WTC11 (cell line): ENCODE results near the gene SNX22. TPM values are rescaled to one million over a fixed set of nuclear protein-coding genes. Genes with fewer than 3 reads are reported as not detected.

Experiments used
- ATAC-seq: fragments of 200-7000 bp; cut with Tn5 transposase; 2 replicates; pipeline ENCODE4 v1.10.0; 2021; ENCODE audit warnings: mild to moderate bottlenecking, moderate library complexity
- CTCF ChIA-PET: fragments of 300-600 bp; sonication (Branson Sonifier 250); formaldehyde crosslinking; loops from one replicate; lab custom pipeline; 2021; ENCODE audit warnings: antibody characterized with exemption; lab: Charles Lee
- POLR2A ChIA-PET: fragments of 350-600 bp; sonication (Branson Sonifier 250); formaldehyde crosslinking; loops from one replicate; lab custom pipeline; 2021; ENCODE audit warnings: antibody characterized with exemption; lab: Charles Lee
- DNase-seq: peaks from one replicate; pipeline ENCODE4 v3.0.0; 2021; ENCODE audit warnings: low spot score
- H3K27ac Mint-ChIP-seq: 2 replicates; pipeline ENCODE4 v1.8.0; 2021; ENCODE audit warnings: mixed read lengths
- H3K27me3 Mint-ChIP-seq: 2 replicates; pipeline ENCODE4 v1.8.0; 2021; ENCODE audit warnings: low read depth, mild to moderate bottlenecking, moderate library complexity, mixed read lengths
- H3K36me3 Mint-ChIP-seq: 2 replicates; pipeline ENCODE4 v1.8.0; 2021; ENCODE audit warnings: mixed read lengths
- H3K4me1 Mint-ChIP-seq: 2 replicates; pipeline ENCODE4 v1.8.0; 2022; ENCODE audit warnings: mixed read lengths
- H3K4me3 Mint-ChIP-seq: 2 replicates; pipeline ENCODE4 v1.8.0; 2021; ENCODE audit warnings: mild to moderate bottlenecking, moderate library complexity, mixed read lengths
- H3K9me3 Mint-ChIP-seq: 2 replicates; pipeline ENCODE4 v1.8.0; 2021; ENCODE audit warnings: mixed read lengths
- ARID4B ChIP-seq: sonication (generic); formaldehyde crosslinking; IDR thresholded peaks from 2 replicates; pipeline ENCODE4 v1.8.0; 2023; ENCODE audit warnings: missing genetic modification reagents, mild to moderate bottlenecking, borderline replicate concordance
- ATF2 ChIP-seq: sonication (generic); formaldehyde crosslinking; IDR thresholded peaks from 2 replicates; pipeline ENCODE4 v1.8.1; 2022; ENCODE audit warnings: low read depth, missing genetic modification reagents, borderline replicate concordance
- ATF3 ChIP-seq: sonication (generic); formaldehyde crosslinking; conservative IDR thresholded peaks from 2 replicates; pipeline ENCODE4 v1.8.1; 2022; ENCODE audit warnings: mild to moderate bottlenecking, missing genetic modification reagents
- CREB1 ChIP-seq: sonication (generic); formaldehyde crosslinking; IDR thresholded peaks from 2 replicates; pipeline ENCODE4 v1.8.0; 2023; ENCODE audit warnings: mild to moderate bottlenecking, missing genetic modification reagents
- CTCF ChIP-seq: fragments of 200-600 bp; IDR thresholded peaks from 2 replicates; pipeline ENCODE4 v1.8.0; 2022; ENCODE audit warnings: antibody characterized with exemption
- JUN ChIP-seq: sonication (generic); formaldehyde crosslinking; IDR thresholded peaks from 2 replicates; pipeline ENCODE4 v1.8.0; 2023; ENCODE audit warnings: mild to moderate bottlenecking, missing genetic modification reagents
- OVOL2 ChIP-seq: fragments of 250-450 bp; sonication (Bioruptor Pico); IDR thresholded peaks from 2 replicates; pipeline ENCODE4 v1.9.0; 2021; ENCODE audit warnings: mild to moderate bottlenecking, borderline replicate concordance
- PREB ChIP-seq: sonication (generic); formaldehyde crosslinking; IDR thresholded peaks from 2 replicates; pipeline ENCODE4 v1.8.1; 2022; ENCODE audit warnings: mild to moderate bottlenecking, missing genetic modification reagents, moderate library complexity, borderline replicate concordance
- SMAD4 ChIP-seq: sonication (generic); formaldehyde crosslinking; IDR thresholded peaks from 2 replicates; pipeline ENCODE4 v1.8.0; 2022; ENCODE audit warnings: mild to moderate bottlenecking, missing genetic modification reagents
- SP1 ChIP-seq: sonication (generic); formaldehyde crosslinking; conservative IDR thresholded peaks from 2 replicates; pipeline ENCODE4 v1.8.1; 2022; ENCODE audit warnings: missing genetic modification reagents
- ZNF425 ChIP-seq: fragments of 250-450 bp; sonication (Bioruptor Pico); conservative IDR thresholded peaks from 2 replicates; pipeline ENCODE4 v1.9.0; 2021; ENCODE audit warnings: mild to moderate bottlenecking
- ZNF532 ChIP-seq: fragments of 250-450 bp; sonication (Bioruptor Pico); IDR thresholded peaks from 2 replicates; pipeline ENCODE4 v1.9.0; 2021; ENCODE audit warnings: mild to moderate bottlenecking, borderline replicate concordance
- total RNA-seq: library from RNA; stranded (reverse); gene quantifications from 3 replicates; pipeline ENCODE4 v1.2.3, GENCODE V29; 2021

Gene SNX22
- total RNA-seq, 1 experiment from 2014 or later, result 5.9 TPM

GRCh38 chr15:64148168-64148567 is 3.4 kb upstream of the SNX22 start (continued):
- TF ChIP-seq ZNF532 (CRISPR knock-in tag) (no peak), CREB1 (CRISPR knock-in tag) (no peak), ATF2 (CRISPR knock-in tag) (no peak), ATF3 (CRISPR knock-in tag) (no peak), SMAD4 (CRISPR knock-in tag) (no peak), JUN (CRISPR knock-in tag) (no peak), ARID4B (CRISPR knock-in tag) (no peak), CTCF (no peak)
- TF ChIP-seq, all 79 proteins: peak for 0

- ATAC-seq, result no peak
- Mint-ChIP-seq H3K9me3 (no peaks in the 10 kb centered on the region), H3K4me3 (no peak overlapping the region), H3K27ac (no peak overlapping the region; the same call in 1 of the 2 replicates), H3K36me3 (no peaks in the 10 kb centered on the region), H3K4me1 (peaks cover 16% of the 10 kb centered on the region), H3K27me3 (peaks cover 32% of the 10 kb centered on the region)
- no peak for TF ChIP-seq OVOL2 (CRISPR knock-in tag)
- no peak for TF ChIP-seq ZNF425
- TF ChIP-seq PREB, result no peak
- no peak for TF ChIP-seq SP1 (CRISPR knock-in tag)
- no peak for DNase-seq
- CTCF ChIA-PET, result interaction anchor here (1.4 kb wide), 3 partner anchors 15 to 51 kb away, joined by 4 to 10 read pairs (median 7); partner anchors contain the start of gene PPIB
- POLR2A ChIA-PET, result no interaction called here
These were observed 3.0 kb upstream of the SNX22 start for GRCh38 chr15:64148581-64148980.
